ENCODE data around the gene SERPINE2.

SERPINE2 gene

GRCh38 chr2:224039080-224039769, at the start of gene SERPINE2:
TSS of gene SERPINE2 (minus strand) at chr2:224039286. CDS start at chr2:224001900, 37,386 bp downstream.
- peak in 13 of 14 donors; percentile 25 to 91 (median 62) for DNase-seq

GRCh38 chr2:224086226-224086914, 47.3 kb upstream of the SERPINE2 start:
- DNase-seq, result no peak

- no peak for DNase-seq
Measured at GRCh38 chr2:224085811-224086210, 46.7 kb upstream of the SERPINE2 start.

GRCh38 chr2:224085246-224085645, 46.2 kb upstream of the SERPINE2 start:
- DNase-seq, result no peak

GRCh38 chr2:224084266-224084892, 45.3 kb upstream of the SERPINE2 start:
- DNase-seq, result no peak

GRCh38 chr2:224083638-224084037, 44.6 kb upstream of the SERPINE2 start:
- DNase-seq, result no peak

DNA sequence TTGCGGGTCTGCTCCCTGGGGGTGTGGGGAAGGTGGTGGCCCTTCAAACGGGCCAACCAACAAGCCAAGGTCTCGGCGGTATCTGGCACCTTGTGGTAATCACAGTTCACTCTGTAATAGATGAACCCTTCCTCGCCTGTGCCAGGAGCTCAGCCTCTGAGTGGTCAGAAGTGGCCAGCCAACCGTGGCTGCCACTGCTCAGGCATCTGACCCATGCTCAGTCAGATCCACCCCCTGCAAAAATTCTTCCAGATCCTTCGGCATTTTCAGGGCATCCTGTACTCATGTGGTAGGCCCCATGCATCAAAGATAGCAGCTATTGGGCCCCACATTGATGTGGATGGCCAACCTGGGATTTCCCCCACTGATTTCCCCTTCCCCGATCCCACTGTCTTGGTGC, 39.6 kb upstream of the SERPINE2 start:
- no peak for DNase-seq

GRCh38 chr2:224077773-224078507, 38.9 kb upstream of the SERPINE2 start:
- DNase-seq, result no peak

GRCh38 chr2:224075588-224075987, 36.5 kb upstream of the SERPINE2 start:
- no peak for DNase-seq

DNA sequence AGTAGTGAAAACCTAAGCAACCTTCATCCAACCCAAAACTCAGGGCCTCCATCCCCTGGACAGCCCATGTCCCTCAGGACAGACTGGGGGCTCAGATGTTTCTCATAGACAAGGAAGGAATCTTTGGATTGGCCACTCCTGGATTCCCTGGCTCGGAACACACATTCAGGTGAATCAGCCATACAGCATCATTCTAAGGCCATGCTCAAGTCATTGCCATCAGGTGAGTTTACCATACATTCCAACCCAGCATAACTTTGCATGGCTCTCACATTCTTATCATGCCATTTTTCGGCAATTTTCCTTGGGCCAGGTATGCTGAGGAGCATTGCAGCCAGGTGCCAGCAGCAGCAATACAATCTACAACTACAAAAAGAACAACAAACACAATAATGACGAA, 34.6 kb upstream of the SERPINE2 start:
- DNase-seq, result no peak

GRCh38 chr2:224072541-224073188, 33.6 kb upstream of the SERPINE2 start:
- DNase-seq, result no peak

DNA sequence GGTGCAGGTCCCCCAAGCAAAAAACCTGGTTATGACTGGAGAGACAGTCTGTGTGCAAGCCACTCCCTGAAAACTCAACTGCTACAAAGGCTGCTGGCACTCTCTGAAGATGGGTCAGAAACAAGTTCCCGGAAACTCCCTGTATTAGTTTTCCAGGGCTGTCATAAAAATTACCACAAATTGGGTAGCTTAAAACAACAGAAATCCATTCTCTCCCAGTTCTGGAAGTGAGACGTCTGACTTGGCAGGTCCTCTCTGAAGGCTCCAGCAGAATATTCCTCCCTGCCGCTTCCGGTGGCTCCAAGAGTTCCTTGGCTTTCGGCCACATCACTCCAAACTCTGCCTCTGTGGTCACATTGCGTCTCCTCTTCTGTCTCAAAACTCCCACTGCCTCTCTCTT, 30.1 kb upstream of the SERPINE2 start:
- no peak for DNase-seq

DNA sequence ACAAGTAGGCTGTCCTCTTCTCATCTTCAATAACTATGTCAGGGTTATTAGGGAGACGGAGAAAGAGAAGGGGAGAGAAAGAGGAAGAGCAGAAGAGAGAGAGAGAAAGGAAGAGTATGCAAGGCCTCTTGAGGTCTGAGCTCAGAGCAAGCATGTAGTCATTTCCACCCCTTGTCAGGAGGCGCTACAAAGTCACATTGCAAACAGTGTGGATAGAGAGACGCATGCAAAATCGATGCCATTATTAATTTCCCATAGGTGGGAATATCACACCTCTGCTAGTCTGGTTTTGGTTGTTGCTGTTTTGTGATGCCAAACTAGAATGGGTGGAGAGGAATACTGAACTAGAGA, 24.2 kb upstream of the SERPINE2 start:
- no peak for DNase-seq

DNA sequence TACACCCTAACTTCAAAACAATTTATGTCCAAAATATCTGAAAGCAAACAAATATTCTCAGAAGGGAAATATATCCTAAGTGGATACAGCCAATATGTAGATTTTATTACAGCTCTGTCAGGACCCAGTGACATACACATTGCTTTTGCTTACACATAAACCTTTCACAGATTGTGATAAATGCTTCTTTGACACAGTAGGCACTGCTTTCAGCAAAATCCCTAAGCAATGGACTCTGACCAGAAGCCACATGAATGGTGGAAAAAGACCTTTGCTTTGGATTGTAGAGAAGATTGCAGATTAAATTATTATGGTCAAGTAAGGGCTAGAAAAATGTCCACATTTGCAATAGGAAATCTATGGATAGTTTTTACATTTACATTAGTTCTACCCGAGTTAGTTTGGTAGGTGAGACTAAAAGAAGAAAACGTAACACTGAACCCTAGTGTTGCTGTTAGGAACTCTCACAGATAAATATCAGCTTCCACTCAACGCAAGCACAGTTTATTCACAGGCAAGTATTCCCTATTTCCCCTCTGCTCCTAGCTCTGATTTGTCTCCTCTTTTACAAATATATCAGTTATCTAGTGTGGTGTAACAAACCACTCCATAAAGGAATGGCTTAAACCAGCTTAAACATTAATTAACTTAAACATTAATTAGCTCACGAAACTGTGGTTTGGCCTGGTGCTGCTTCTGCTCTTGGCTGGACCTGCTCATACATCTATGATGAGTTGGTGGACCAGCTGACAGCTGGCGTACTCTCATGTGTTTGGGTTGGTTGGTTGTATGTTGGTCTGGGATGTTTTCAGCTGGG, 23.6 kb upstream of the SERPINE2 start:
- no peak for DNase-seq

GRCh38 chr2:224060783-224061482, 21.8 kb upstream of the SERPINE2 start:
- DNase-seq, result no peak

DNA sequence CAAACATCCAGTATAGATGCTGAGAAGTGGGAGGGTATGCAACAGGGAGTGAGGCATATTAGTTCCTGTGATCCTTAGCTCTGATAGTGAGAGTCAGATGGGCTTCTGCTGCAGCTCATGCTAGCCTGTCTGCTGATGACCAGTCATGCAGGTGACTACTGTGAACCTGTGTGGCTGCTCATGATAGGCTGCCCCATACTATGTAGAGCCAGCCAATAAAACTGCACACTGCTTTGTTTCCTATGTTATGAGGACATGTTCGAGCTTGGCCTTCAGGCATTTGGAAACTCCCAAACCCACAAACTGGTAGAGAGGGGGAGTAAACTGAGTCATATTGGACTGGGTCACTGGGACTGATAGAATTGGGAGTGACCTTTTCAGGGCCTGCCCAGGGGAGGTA, 20.1 kb upstream of the SERPINE2 start:
- no peak for DNase-seq

DNA sequence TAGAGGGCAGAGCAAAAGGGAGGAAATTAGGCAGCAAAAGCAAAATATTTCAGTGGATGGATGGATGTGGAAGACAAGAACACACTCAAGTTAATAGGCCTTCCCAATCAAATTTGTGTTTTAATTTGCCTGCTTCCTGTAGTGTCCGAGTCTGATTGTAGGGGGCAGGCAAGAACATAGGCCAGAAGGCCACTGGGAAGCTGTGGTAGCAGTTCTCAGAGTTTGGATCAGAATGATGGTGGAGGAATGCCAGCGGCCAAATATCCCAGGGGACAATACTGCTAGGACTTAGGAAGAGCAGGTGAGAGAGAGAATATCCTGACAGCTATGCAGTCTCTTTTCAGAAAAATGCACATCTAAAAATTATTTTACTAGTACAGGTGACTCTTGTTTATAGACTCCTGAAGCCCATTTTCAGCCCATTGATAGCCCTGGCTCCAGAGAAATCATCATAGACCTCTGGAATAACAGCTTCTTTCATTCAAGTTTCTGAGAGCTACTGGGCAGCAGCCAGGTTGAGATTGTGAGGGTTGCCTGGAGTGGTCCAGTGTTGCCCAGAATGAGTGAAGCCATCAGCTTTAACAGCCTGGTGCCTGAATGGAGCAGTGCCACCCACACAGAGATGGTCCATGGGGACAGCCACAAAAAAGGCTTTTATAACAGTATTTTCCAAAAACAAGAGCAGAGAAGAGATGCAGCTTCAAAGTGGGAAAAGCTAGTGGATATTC, 19.1 kb upstream of the SERPINE2 start:
- peak in 6 of 14 donors; percentile 13 to 40 (median 24) for DNase-seq

- DNase-seq, result no peak
Measured at GRCh38 chr2:224056889-224057288, 17.8 kb upstream of the SERPINE2 start.

DNA sequence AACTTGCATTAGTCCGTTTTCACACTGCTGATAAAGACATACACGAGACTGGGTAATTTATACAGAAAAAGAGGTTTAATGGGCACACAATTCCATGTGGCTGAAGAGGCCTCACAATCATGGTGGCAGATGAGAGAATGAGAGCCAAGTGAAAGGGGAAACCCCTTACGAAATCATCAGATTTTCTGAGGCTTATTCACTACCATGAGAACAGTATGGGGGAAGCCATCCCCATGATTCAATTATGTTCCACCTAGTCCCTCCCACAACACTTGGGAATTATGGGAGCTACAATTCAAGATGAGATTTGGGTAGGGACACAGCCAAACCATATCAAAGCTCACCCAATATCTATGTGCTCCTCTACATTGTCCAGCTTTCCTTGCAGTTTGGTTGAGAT, 16.0 kb upstream of the SERPINE2 start:
- no peak for DNase-seq

- no peak for DNase-seq
Measured at GRCh38 chr2:224046752-224047151, 7.7 kb upstream of the SERPINE2 start.
